Natural killer cell treated with Interleukin-12 subunit alpha and Interleukin-12 subunit beta and Interleukin-15 and Interleukin-18, amount 100 ng/mL, for 72 hours (primary cell): Measurements from ENCODE around the gene BLTP1. TPM values are rescaled to one million over a fixed set of nuclear protein-coding genes. Genes with fewer than 3 reads are reported as not detected.
A peak's percentile ranks its signal among the peaks of the same experiment; 100 is the strongest.

ENCODE experiments used
- ATAC-seq, 2 donors: fragments of 150-1000 bp; cut with Tn5 transposase in 1 of 2; sonication (Bioruptor Pico), chemical (Tn5 transposase) in 1 of 2; 2 replicates each; pipeline ENCODE4 v1.10.0; 2021
- DNase-seq: peaks from one replicate; pipeline ENCODE4 v3.0.0; 2022; ENCODE audit warnings: low spot score
- H3K27ac Mint-ChIP-seq, 2 donors: 1 replicate in 1 of 2; 2 replicates in 1 of 2; pipeline ENCODE4 v1.8.0; 2022; ENCODE audit warnings: mixed read lengths in 2 of 2, mild to moderate bottlenecking in 1 of 2, moderate library complexity in 1 of 2
- H3K27me3 Mint-ChIP-seq, 2 donors: 1 replicate in 1 of 2; 2 replicates in 1 of 2; pipeline ENCODE4 v1.8.0; 2022; ENCODE audit warnings: mixed read lengths in 2 of 2
- H3K36me3 Mint-ChIP-seq: one replicate; pipeline ENCODE4 v1.8.0; 2022; ENCODE audit warnings: mixed read lengths
- H3K4me1 Mint-ChIP-seq, 2 donors: 1 replicate in 1 of 2; 2 replicates in 1 of 2; pipeline ENCODE4 v1.8.0; 2022; ENCODE audit warnings: low read depth in 2 of 2, mixed read lengths in 2 of 2, mild to moderate bottlenecking in 1 of 2
- H3K4me3 Mint-ChIP-seq: one replicate; pipeline ENCODE4 v1.8.0; 2022; ENCODE audit warnings: mixed read lengths
- H3K9me3 Mint-ChIP-seq: 2 replicates; pipeline ENCODE4 v1.8.0; 2022; ENCODE audit warnings: mixed read lengths
- total RNA-seq, 2 donors: library from RNA; stranded (reverse); gene quantifications; one replicate each; pipeline ENCODE4 v1.2.3, GENCODE V29; 2022

The BLTP1 gene
- total RNA-seq, 2 donors from 2014 or later, result 34.9 to 45.2 TPM

DNA sequence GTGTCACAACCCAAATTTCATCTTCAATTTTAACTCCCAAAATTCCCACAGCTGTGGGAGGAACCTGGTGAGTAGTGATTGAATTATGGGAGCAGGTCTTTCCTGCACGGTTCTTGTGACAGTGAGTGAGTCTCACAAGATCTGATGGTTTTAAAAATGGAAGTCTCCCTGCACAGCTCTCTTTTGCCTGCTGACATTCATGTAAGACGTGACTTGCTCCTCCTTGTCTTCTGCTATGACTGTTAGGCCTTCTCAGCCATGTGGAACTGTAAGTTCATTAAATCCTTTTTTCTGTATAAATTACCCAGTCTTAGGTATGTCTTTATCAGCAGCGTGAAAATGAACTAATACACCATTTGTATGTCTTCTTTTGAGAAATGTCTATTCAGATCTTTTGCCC lies 13.0 kb upstream of the BLTP1 start:
- no peak overlapping the region for H3K4me3 Mint-ChIP-seq
- peaks cover 10 to 25% of the 10 kb centered on the region in 2 donors for H3K27me3 Mint-ChIP-seq
- no peaks in the 10 kb centered on the region for H3K4me1 Mint-ChIP-seq
- DNase-seq (no peak), ATAC-seq (no peak)
- peaks cover 4% of the 10 kb centered on the region for H3K36me3 Mint-ChIP-seq
- no peaks in the 10 kb centered on the region for H3K9me3 Mint-ChIP-seq
- H3K27ac Mint-ChIP-seq, result no peak overlapping the region

DNA sequence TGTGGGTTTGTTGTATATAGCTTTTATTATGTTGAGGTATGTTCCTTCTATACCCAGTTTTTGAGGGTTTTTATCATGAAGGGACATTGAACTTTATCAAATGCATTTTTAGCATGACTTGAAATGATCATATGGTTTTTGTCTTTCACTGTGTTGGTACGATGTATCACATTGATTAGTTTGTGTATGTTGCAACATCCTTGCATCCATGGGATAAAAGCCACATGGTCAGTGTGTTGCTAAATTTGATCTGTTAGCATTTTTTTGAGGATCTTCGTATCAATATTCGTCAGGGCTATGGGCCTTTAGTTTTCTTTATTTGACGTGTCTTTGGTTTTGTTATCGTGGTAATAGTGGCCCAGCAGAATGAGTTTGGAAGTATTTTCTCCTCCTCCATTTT lies 11.3 kb upstream of the BLTP1 start:
- no peaks in the 10 kb centered on the region for H3K4me1 Mint-ChIP-seq
- no peak overlapping the region for H3K4me3 Mint-ChIP-seq
- H3K9me3 Mint-ChIP-seq, result no peaks in the 10 kb centered on the region
- H3K36me3 Mint-ChIP-seq, result peaks cover 4% of the 10 kb centered on the region
- ATAC-seq, result no peak
- H3K27me3 Mint-ChIP-seq, result peaks cover 17 to 36% of the 10 kb centered on the region in 2 donors
- no peak for DNase-seq
- H3K27ac Mint-ChIP-seq, result no peak overlapping the region

DNA sequence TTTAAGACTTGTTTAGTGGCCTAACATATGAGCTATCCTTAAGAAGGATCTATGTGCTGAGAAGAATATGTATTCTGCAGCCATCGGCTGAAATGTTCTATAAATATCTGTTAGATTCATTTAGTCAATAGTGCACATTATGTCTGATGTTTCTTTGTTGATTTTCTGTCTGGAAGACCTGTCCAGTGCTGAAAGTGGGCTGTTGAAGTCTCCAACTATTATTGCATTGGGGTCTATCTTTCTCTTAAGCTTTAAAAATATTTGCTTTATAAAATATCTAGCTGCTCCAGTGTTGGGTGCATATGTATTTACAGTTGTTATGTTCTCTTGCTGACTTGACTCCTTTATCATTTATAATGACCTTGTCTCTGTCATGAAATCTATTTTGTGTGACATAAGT lies 9.4 kb upstream of the BLTP1 start:
- H3K9me3 Mint-ChIP-seq, result no peaks in the 10 kb centered on the region
- H3K27me3 Mint-ChIP-seq, result peaks cover 17 to 39% of the 10 kb centered on the region in 2 donors
- peaks cover 4% of the 10 kb centered on the region for H3K36me3 Mint-ChIP-seq
- no peak overlapping the region for H3K4me3 Mint-ChIP-seq
- DNase-seq (no peak), ATAC-seq (no peak)
- H3K27ac Mint-ChIP-seq, result no peak overlapping the region
- no peaks in the 10 kb centered on the region for H3K4me1 Mint-ChIP-seq

DNA sequence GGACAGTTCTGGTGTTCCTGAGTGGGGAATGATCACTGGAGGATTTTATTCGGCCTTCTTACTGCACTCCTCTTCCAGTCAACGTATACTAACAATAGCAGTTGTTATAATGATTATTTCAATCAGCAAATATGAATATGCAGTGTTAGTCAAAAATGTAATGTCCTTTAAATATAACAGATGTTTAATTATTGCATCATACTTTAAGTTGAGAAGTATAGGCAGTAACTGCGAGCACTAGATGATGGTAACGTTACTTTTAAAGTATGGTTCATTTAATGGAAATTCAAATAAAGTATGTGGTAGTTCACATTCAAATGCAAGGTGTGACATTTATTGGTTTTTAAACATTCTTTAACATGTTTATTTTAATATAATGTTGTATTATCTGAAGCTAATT lies 5.5 kb upstream of the BLTP1 start:
- DNase-seq, result no peak
- ATAC-seq, result no peak
- peaks cover 12% of the 10 kb centered on the region in 2 donors for H3K4me1 Mint-ChIP-seq
- H3K27me3 Mint-ChIP-seq, result peaks cover 17 to 22% of the 10 kb centered on the region in 2 donors
- H3K27ac Mint-ChIP-seq, result no peak overlapping the region
- H3K36me3 Mint-ChIP-seq, result peaks cover 4% of the 10 kb centered on the region
- H3K4me3 Mint-ChIP-seq, result no peak overlapping the region
- H3K9me3 Mint-ChIP-seq, result no peaks in the 10 kb centered on the region

DNA sequence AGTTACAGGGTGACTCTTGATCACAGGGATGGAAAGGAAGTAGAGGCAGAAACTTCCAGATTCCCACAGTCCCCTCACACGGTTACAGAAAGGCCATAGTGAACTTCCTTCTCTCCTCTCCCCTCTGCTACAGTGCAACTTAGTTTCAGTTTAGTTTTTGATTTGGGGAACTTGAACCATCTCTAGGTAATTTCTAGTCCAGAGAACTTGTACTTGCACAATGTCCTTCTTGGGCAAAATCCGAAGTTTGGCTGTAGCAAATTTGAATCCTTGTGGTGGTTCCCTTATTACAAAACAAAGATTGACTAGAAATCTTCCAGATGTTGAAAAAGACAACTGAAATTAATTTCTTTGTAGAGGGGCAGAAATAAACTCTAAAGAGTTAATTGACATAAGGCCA lies 1.2 kb upstream of the BLTP1 start:
- peaks cover 31 to 40% of the 10 kb centered on the region in 2 donors for H3K4me1 Mint-ChIP-seq

DNA sequence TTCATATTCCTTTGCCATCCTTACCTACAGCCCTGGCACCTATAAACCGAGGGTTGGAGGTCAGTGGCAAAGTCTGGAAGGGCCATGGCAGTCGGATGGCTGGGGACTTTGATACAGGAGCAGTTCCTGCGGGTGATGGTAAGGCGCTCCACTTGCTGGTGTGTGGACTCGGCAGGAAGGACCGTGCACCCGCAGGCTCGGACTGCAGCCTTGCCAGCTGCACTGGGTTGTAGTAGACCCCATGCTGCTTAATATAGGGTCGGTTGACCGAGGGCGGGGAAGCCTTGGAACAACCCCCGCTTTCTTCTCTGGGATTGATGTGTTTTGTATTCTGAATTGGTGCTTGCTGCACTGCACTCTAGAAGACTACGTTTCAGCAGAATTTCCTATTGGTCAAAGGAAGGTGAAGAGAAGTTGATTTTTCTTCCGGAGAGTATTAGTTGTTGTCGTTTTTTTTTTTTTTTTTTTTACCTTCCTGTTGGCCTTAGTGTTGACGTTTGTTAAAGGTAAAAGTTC lies 638 bp downstream of the BLTP1 start:
- H3K27ac Mint-ChIP-seq, result peak overlapping the region; percentile 78 to 96
- ATAC-seq (peak; percentile 73 to 74), DNase-seq (peak; percentile 71)
- peaks cover 13% of the 10 kb centered on the region for H3K36me3 Mint-ChIP-seq
- H3K4me3 Mint-ChIP-seq, result peak overlapping the region; percentile 96
- peaks cover 41 to 54% of the 10 kb centered on the region in 2 donors for H3K4me1 Mint-ChIP-seq
- no peaks in the 10 kb centered on the region for H3K27me3 Mint-ChIP-seq
- H3K9me3 Mint-ChIP-seq, result no peaks in the 10 kb centered on the region

More for the DNA sequence above, 1.2 kb upstream of the BLTP1 start:
- Mint-ChIP-seq H3K36me3 (peaks cover 6% of the 10 kb centered on the region), H3K27ac (peak overlapping the region; percentile 78 to 96), H3K27me3 (peaks cover 0 to 3% of the 10 kb centered on the region in 2 donors), H3K4me3 (peak overlapping the region; percentile 96), H3K9me3 (no peaks in the 10 kb centered on the region)
- no peak for DNase-seq
- no peak for ATAC-seq

DNA sequence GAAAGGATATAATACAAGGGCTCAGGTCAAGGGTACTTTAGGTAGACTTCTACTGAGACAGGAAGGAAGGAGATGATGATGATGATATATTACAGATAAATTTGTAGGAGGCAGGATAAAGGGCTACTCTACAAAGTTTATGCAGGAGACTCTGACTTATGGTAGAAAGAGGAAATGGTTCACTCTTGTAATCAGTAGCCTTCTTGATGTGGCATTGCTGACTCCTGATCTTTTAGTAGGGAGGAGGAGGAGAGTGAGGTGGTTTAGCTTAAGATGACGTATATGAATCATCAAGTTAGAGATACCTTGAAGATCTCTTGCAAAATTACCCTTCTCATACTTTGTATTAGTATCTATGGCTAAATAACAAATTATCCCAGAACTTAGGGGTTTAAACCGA lies 4.7 kb downstream of the BLTP1 start:
- Mint-ChIP-seq H3K4me1 (peaks cover 36 to 49% of the 10 kb centered on the region in 2 donors), H3K9me3 (no peaks in the 10 kb centered on the region), H3K27me3 (no peaks in the 10 kb centered on the region), H3K36me3 (peaks cover 13% of the 10 kb centered on the region), H3K4me3 (no peak overlapping the region), H3K27ac (peak overlapping the region in 1 of 2 donors; percentile 1)
- DNase-seq (no peak), ATAC-seq (no peak)

DNA sequence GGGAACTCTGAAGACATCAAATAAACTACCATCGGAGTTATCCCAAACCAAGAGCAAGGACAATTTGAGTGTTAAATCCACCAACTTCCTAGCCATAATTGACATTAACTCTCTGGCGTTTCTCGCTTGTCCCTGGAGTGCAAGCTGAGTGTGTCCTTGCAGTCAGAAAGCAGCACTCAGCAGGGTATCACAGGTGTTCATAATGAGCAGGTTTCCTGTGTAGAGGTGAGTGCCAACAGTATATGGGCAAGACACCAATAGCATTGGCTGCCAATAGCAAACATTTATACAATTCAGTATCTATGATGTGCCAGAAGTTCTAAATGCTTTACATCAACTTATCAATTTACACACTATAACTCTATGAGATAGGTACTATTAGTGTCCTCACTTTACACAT lies 11.2 kb downstream of the BLTP1 start:
- DNase-seq (no peak), ATAC-seq (no peak)
- H3K27me3 Mint-ChIP-seq, result no peaks in the 10 kb centered on the region
- H3K4me3 Mint-ChIP-seq, result no peak overlapping the region
- peaks cover 27 to 28% of the 10 kb centered on the region in 2 donors for H3K4me1 Mint-ChIP-seq
- H3K27ac Mint-ChIP-seq, result no peak overlapping the region
- H3K9me3 Mint-ChIP-seq, result no peaks in the 10 kb centered on the region
- no peaks in the 10 kb centered on the region for H3K36me3 Mint-ChIP-seq

DNA sequence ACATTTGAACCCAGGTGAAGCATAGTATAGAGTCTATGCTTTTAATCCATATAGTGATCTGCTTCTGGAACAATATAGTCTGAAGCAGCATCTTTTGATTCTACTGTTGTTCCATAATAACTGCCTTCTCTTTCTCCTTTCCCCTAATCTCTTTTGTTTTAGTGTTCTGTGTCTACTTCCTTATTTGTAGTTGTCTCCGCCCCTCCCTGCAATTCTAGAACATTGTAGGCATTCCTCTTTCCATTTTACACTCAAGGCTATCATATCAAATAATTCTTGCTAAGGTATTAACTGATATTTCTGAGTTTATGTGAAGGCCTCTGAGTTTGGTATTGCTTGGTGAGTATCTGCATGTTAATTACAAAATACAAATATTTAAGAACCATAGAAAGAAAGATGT lies 11.6 kb downstream of the BLTP1 start:
- no peaks in the 10 kb centered on the region for H3K27me3 Mint-ChIP-seq
- H3K27ac Mint-ChIP-seq, result no peak overlapping the region
- DNase-seq (no peak), ATAC-seq (no peak)
- H3K36me3 Mint-ChIP-seq, result no peaks in the 10 kb centered on the region
- H3K9me3 Mint-ChIP-seq, result no peaks in the 10 kb centered on the region
- H3K4me3 Mint-ChIP-seq, result no peak overlapping the region
- peaks cover 27 to 28% of the 10 kb centered on the region in 2 donors for H3K4me1 Mint-ChIP-seq

DNA sequence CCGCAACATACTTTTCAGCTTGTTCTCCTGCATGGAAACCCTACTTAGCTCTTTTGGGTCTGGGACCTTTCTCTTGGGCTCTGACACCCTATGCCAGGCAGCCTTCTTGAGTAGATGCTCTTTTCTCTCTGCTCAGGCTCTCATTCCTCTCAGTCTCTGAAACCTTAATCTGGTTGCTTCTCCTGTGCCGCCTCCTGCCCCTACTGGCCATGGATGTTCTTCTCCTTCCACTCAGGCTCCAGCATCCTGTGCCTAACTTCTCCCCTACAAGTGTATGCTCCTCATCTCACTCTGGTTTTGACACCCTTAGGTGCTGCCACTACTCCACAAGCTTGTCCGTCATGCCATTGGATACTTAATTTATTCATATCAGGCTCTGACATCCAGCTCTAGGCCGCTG lies 15.2 kb downstream of the BLTP1 start:
- H3K27me3 Mint-ChIP-seq, result no peaks in the 10 kb centered on the region
- peaks cover 29 to 35% of the 10 kb centered on the region in 2 donors for H3K4me1 Mint-ChIP-seq
- no peak for DNase-seq
- H3K36me3 Mint-ChIP-seq, result no peaks in the 10 kb centered on the region
- no peaks in the 10 kb centered on the region for H3K9me3 Mint-ChIP-seq
- H3K27ac Mint-ChIP-seq, result no peak overlapping the region
- no peak overlapping the region for H3K4me3 Mint-ChIP-seq
- no peak for ATAC-seq

DNA sequence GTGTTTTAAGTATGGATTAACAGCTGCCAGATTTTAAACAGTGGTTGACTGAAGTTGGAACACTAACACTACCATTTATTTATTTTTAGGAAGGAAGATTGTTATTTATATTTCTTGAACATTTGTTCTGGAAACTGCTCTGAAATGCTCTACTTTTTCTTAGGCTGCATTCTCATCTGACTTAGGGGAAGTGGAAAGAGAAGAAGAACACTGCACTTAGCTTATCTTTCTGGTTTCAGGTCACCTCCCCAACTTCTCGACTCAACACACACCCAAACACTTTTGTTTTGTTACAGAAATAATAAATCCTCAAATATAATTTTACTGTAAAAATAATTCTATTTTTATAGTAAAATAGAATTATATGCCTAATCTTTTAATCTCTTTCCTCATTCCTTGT lies 18.6 kb downstream of the BLTP1 start:
- no peaks in the 10 kb centered on the region for H3K9me3 Mint-ChIP-seq
- H3K4me3 Mint-ChIP-seq, result no peak overlapping the region
- no peaks in the 10 kb centered on the region for H3K27me3 Mint-ChIP-seq
- ATAC-seq (no peak), DNase-seq (no peak)
- H3K27ac Mint-ChIP-seq, result no peak overlapping the region
- H3K4me1 Mint-ChIP-seq, result peaks cover 20 to 30% of the 10 kb centered on the region in 2 donors
- no peaks in the 10 kb centered on the region for H3K36me3 Mint-ChIP-seq

DNA sequence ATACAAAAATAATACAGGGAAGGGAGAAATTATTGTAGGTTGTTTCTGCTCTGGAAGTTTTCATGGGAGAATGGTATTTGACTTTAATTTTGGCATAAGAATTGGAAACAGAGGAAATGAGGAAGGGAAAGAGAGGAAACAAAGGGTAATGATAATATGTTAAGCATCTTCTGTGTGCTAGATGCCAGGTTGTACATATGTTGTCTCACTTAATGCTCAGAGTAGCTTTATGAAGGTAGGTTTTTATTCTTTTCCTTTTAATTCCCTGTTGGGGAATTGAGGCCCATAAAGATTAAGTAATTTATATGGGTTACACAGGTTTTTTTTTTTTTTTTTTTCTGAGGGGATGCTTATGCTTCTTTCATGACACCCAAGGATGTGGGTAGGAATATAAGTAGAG lies 19.2 kb downstream of the BLTP1 start:
- H3K27me3 Mint-ChIP-seq, result no peaks in the 10 kb centered on the region
- no peaks in the 10 kb centered on the region for H3K9me3 Mint-ChIP-seq
- no peak overlapping the region for H3K4me3 Mint-ChIP-seq
- ATAC-seq (no peak), DNase-seq (no peak)
- H3K27ac Mint-ChIP-seq, result no peak overlapping the region
- no peaks in the 10 kb centered on the region for H3K36me3 Mint-ChIP-seq
- peaks cover 20 to 30% of the 10 kb centered on the region in 2 donors for H3K4me1 Mint-ChIP-seq

DNA sequence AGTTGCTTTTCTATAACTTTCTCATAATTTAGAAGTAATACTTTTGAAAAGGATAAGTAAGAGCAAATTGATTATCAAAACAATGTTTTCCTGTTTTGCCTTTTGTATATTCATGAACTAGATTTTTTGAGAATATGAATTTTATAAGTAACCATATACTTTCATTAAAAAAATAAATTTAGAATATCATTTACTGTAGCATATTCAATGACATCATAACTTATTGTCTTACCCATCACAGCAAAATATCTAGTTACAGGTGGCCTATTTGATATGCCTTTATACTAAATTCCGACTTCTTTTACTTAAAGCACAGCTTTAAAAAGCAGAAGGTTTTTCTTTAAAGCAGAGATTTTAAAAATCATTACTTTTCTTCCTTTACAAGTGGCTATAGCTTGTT lies 20.1 kb downstream of the BLTP1 start:
- peaks cover 21 to 23% of the 10 kb centered on the region in 2 donors for H3K4me1 Mint-ChIP-seq
- no peak overlapping the region for H3K4me3 Mint-ChIP-seq
- no peaks in the 10 kb centered on the region for H3K9me3 Mint-ChIP-seq
- no peak overlapping the region for H3K27ac Mint-ChIP-seq
- DNase-seq, result no peak
- H3K27me3 Mint-ChIP-seq, result no peaks in the 10 kb centered on the region
- H3K36me3 Mint-ChIP-seq, result peaks cover 7% of the 10 kb centered on the region
- no peak for ATAC-seq

DNA sequence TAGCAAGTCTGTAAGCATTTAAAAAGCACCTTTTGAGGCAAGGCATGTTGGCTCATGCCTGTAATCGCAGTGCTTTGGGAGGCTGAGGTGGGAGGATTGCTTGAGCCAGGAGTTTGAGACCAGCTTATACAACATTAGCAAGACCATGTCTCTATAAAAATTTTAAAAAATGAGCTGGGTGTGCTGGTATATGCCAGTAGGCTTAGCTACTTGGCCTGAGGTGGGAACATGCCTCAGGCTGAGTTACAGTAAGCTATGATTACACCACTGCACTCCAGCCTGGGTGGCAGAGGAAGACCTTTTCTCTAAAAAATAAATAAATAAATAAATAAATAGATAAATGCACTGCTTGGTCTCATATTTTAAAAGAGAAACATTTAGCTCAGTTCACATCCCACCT lies 26.8 kb downstream of the BLTP1 start:
- ATAC-seq (no peak), DNase-seq (no peak)
- H3K9me3 Mint-ChIP-seq, result no peaks in the 10 kb centered on the region
- no peak overlapping the region for H3K27ac Mint-ChIP-seq
- no peak overlapping the region for H3K4me3 Mint-ChIP-seq
- peaks cover 0 to 2% of the 10 kb centered on the region in 2 donors for H3K4me1 Mint-ChIP-seq
- H3K27me3 Mint-ChIP-seq, result no peaks in the 10 kb centered on the region
- H3K36me3 Mint-ChIP-seq, result peaks cover 29% of the 10 kb centered on the region

DNA sequence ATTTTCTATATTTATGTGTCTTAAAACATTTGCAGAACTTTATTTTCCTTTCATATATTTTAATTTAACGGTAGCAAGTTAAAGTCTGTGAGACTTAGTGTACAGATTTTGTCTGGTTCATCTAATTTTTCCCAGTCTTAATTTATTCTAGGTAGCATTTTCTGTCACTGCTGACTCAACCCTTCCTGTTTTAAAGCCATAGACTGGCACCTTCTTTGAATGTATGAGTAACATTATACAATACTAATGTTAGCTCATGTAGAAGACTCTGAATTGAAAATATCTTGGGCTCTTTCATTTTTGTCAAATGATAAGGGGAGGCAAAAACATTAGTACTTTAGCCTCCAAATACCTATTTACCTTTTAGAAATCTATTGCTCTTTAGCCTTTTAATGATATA lies 43.6 kb downstream of the BLTP1 start:
- no peak overlapping the region for H3K4me3 Mint-ChIP-seq
- H3K9me3 Mint-ChIP-seq, result no peaks in the 10 kb centered on the region
- H3K4me1 Mint-ChIP-seq, result peaks cover 0 to 12% of the 10 kb centered on the region in 2 donors
- H3K36me3 Mint-ChIP-seq, result peaks cover 6% of the 10 kb centered on the region
- no peak overlapping the region for H3K27ac Mint-ChIP-seq
- DNase-seq (no peak), ATAC-seq (peak in 1 of 2 donors; percentile 76)
- H3K27me3 Mint-ChIP-seq, result no peaks in the 10 kb centered on the region
